Measurements from ENCODE around the gene HS6ST1. TPM values are rescaled to one million over a fixed set of nuclear protein-coding genes. Genes with fewer than 3 reads are reported as not detected.

The HS6ST1 gene
- total RNA-seq, 1 donor from 2014 or later: 33.1 TPM

- DNase-seq (ENCODE audit: low spot score): no peak
- Mint-ChIP-seq H3K9me3 (ENCODE audit: low read depth) (no peaks in the 10 kb centered on the region), H3K27ac (ENCODE audit: unreplicated experiment) (peak overlapping the region; percentile 85), H3K36me3 (ENCODE audit: low read depth) (no peaks in the 10 kb centered on the region), H3K27me3 (ENCODE audit: low read depth) (no peaks in the 10 kb centered on the region), H3K4me3 (ENCODE audit: unreplicated experiment) (no peak overlapping the region), H3K4me1 (ENCODE audit: low read depth) (peaks cover 28% of the 10 kb centered on the region)
- no peak for TF ChIP-seq CTCF (IDR thresholded peaks at IDR 0.05)
Measured at GRCh38 chr2:128237081-128237534, 81.6 kb downstream of the HS6ST1 start.

- Mint-ChIP-seq H3K4me3 (ENCODE audit: unreplicated experiment) (no peak overlapping the region), H3K4me1 (ENCODE audit: low read depth) (peaks cover 28% of the 10 kb centered on the region), H3K36me3 (ENCODE audit: low read depth) (no peaks in the 10 kb centered on the region), H3K27ac (ENCODE audit: unreplicated experiment) (peak overlapping the region; percentile 85), H3K9me3 (ENCODE audit: low read depth) (no peaks in the 10 kb centered on the region), H3K27me3 (ENCODE audit: low read depth) (no peaks in the 10 kb centered on the region)
- DNase-seq (ENCODE audit: low spot score): no peak
- TF ChIP-seq CTCF (IDR thresholded peaks at IDR 0.05): no peak
Measured at GRCh38 chr2:128236491-128237035, 82.1 kb downstream of the HS6ST1 start.

GRCh38 chr2:128235581-128235980 lies 83.1 kb downstream of the HS6ST1 start:
- Mint-ChIP-seq H3K27me3 (ENCODE audit: low read depth) (no peaks in the 10 kb centered on the region), H3K4me3 (ENCODE audit: unreplicated experiment) (no peak overlapping the region), H3K4me1 (ENCODE audit: low read depth) (peaks cover 28% of the 10 kb centered on the region), H3K36me3 (ENCODE audit: low read depth) (no peaks in the 10 kb centered on the region), H3K9me3 (ENCODE audit: low read depth) (no peaks in the 10 kb centered on the region), H3K27ac (ENCODE audit: unreplicated experiment) (no peak overlapping the region)
- no peak for TF ChIP-seq CTCF (IDR thresholded peaks at IDR 0.05)
- no peak for DNase-seq (ENCODE audit: low spot score)

GRCh38 chr2:128234613-128235012 lies 84.1 kb downstream of the HS6ST1 start:
- no peak for DNase-seq (ENCODE audit: low spot score)
- Mint-ChIP-seq H3K36me3 (ENCODE audit: low read depth) (no peaks in the 10 kb centered on the region), H3K27me3 (ENCODE audit: low read depth) (no peaks in the 10 kb centered on the region), H3K4me3 (ENCODE audit: unreplicated experiment) (no peak overlapping the region), H3K4me1 (ENCODE audit: low read depth) (peaks cover 28% of the 10 kb centered on the region), H3K27ac (ENCODE audit: unreplicated experiment) (no peak overlapping the region), H3K9me3 (ENCODE audit: low read depth) (no peaks in the 10 kb centered on the region)
- no peak for TF ChIP-seq CTCF (IDR thresholded peaks at IDR 0.05)

- H3K36me3 Mint-ChIP-seq (ENCODE audit: low read depth): no peaks in the 10 kb centered on the region
- peaks cover 28% of the 10 kb centered on the region for H3K4me1 Mint-ChIP-seq (ENCODE audit: low read depth)
- peak overlapping the region; percentile 73 for H3K4me3 Mint-ChIP-seq (ENCODE audit: unreplicated experiment)
- no peaks in the 10 kb centered on the region for H3K27me3 Mint-ChIP-seq (ENCODE audit: low read depth)
- no peak overlapping the region for H3K27ac Mint-ChIP-seq (ENCODE audit: unreplicated experiment)
- DNase-seq (ENCODE audit: low spot score): no peak
- TF ChIP-seq CTCF (IDR thresholded peaks at IDR 0.05): peak; percentile 66
- no peaks in the 10 kb centered on the region for H3K9me3 Mint-ChIP-seq (ENCODE audit: low read depth)
Measured at GRCh38 chr2:128233790-128234395, 84.8 kb downstream of the HS6ST1 start.
